GM18951 (cell line): Measurements from ENCODE around the gene MAML2.

ENCODE experiments used
- POLR2A ChIP-seq: IDR thresholded peaks from 4 replicates; pipeline ENCODE4 v1.6.1; 2011; ENCODE audit warnings: mild to moderate bottlenecking; ENCODE audit not compliant: insufficient read length, insufficient read depth; ENCODE audit errors: extremely low read depth
- in situ Hi-C: fragments of 300-500 bp; cut with MboI; formaldehyde crosslinking; loops from one replicate; pipeline ENCODE4 v1.12.0; 2022; ENCODE audit warnings: low sequenced_read_pairs, mixed read lengths, inconsistent platforms; ENCODE audit not compliant: unreplicated experiment

MAML2 gene

GRCh38 chr11:95977534-95978174 lies 365.3 kb downstream of the MAML2 start:
- no peak for TF ChIP-seq POLR2A
- in situ Hi-C loops: no loop called here

DNA sequence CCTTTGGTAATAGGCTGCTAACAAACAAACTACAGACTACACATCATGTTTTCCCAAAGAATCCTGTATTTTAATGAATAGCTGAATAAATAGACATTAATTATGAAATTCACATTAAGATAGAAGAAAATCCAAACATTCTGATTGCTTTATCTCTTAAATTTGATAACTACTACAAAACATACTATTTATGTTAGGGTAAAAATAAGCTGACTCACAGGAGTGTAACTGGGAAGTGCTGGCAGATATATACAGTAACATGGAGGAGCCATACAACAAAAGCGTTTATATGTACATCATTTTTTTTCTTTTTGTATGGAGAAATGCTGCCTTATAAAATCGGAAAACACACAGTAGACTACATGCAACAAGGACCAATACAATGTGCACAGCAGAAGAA lies 366.4 kb downstream of the MAML2 start:
- no peak for TF ChIP-seq POLR2A
- in situ Hi-C loops: no loop called here

- no peak for TF ChIP-seq POLR2A
- in situ Hi-C loops: no loop called here
Measured at GRCh38 chr11:95975343-95975742, 367.7 kb downstream of the MAML2 start.

DNA sequence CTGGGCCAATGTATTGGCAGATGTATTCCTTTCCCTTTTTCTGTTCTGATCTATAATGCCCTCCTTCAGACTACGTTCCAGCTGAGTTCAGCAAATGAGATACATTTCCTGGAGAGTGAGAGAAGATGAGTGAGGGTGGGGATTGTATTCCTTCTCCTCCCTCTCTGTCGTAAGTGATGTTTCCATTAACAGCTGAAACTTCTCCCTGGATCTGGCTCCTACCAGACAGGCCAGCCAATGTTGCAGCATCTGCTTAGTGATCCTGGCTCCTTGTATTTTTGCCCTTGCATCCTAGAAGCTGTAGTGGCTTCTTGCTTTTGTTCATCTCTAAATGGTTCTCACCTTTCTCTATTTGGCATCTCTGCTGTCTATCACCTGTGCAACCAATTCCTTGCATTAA lies 370.9 kb downstream of the MAML2 start:
- in situ Hi-C loops: no loop called here

GRCh38 chr11:95968585-95968984 lies 374.4 kb downstream of the MAML2 start:
- no peak for TF ChIP-seq POLR2A

More for the DNA sequence above, 370.9 kb downstream of the MAML2 start:
- no peak for TF ChIP-seq POLR2A

DNA sequence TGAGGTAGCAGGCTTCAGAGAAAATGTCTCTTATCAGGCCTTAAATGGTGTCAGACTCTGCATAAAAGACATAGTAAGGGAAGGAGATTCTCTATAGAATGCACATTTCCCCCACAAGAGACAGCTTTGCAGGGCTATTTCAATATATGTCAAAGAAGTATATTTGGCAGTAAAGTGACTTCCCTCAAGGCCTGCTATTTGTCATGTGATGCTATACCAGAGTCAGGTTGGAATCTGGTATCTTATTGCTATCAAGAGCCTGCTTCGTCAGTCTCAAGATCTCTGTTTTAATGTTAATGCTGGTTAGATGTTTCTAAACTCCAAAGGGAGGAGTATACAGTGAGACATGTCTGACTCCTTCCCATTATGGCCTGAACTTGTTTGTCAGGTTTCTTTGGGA lies 378.7 kb downstream of the MAML2 start:
- in situ Hi-C loops: no loop called here
- TF ChIP-seq POLR2A: no peak

More at GRCh38 chr11:95968585-95968984, 374.4 kb downstream of the MAML2 start:
- in situ Hi-C loops: no loop called here

GRCh38 chr11:95961758-95962157 lies 381.2 kb downstream of the MAML2 start:
- in situ Hi-C loops: no loop called here
- no peak for TF ChIP-seq POLR2A

DNA sequence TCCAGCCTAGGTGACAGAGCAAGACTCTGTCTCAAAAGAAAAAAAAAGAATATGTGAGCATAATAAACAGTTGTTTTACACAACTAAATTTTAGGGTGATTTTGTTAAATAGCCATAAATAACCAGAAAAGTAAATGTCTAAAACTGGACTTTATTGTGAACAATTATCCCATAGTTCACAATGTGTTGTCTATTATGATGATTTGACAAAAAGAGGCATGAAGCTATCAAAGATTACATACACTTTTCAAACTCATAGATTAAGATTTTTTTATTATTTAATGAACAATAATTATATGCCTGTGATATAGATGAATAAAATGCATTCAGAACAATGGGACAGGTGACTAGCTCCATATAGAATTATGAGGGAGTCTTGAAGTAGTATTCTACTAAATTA lies 392.1 kb downstream of the MAML2 start:
- no peak for TF ChIP-seq POLR2A
- in situ Hi-C loops: no loop called here

DNA sequence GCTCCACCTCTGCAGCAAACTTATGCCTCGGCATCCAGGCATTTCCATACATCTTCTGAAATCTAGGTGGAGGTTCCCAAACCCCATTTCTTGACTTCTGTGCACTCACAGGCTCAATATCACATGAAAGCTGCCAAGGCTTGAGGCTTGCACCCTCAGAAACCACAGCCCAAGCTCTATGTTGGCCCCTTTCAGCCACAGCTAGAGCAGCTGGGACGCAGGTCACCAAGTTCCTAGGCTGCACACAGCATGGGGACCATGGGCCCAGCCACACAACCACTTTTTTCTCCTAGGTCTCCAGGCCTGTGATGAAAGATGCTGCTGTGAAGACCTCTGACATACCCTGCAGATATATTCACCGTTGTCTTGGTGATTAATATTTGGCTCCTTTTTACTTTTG lies 394.4 kb downstream of the MAML2 start:
- in situ Hi-C loops: no loop called here

DNA sequence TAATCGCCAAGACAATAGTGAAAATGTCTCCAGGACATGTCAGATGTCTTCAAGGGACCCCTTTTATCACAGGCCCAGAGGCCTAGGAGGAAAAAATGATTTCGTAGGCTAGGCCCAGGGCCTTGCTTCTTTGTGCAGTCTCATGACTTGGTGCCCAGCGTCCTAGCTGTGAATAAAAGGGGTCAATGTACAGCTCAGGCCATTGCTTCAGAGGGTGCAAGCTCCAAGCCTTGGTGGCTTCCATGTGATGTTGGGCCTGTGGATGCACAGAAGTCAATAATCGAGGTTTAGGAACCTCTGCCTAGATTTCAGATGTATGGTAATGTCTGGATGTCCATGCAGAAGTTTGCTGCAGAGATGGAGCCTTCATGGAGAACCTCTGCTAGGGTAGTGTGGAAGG lies 398.4 kb downstream of the MAML2 start:
- in situ Hi-C loops: no loop called here

More for the DNA sequence above, 394.4 kb downstream of the MAML2 start:
- TF ChIP-seq POLR2A: no peak

GRCh38 chr11:95943546-95943945 lies 399.4 kb downstream of the MAML2 start:
- in situ Hi-C loops: no loop called here

More for the DNA sequence above, 398.4 kb downstream of the MAML2 start:
- TF ChIP-seq POLR2A: no peak

DNA sequence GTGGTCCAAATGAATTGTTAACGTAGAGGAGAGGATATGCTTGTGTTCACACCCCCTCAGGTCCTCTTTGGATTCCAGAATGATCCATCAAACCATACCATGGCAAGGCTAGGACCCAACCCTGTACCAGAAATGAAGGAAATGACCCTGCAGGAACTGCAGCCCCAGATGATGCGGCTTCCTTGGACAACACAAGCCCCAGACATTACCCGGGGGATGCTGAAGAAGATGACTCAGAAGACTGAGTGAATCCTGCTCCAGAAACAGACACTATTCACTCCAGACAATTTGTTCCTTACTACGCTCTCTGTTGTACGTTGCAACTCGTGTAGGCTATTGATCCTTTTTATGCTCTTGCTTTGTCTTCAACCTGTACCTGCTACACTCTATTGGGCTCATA lies 403.9 kb downstream of the MAML2 start:
- in situ Hi-C loops: no loop called here
- TF ChIP-seq POLR2A: no peak

More at GRCh38 chr11:95943546-95943945, 399.4 kb downstream of the MAML2 start:
- no peak for TF ChIP-seq POLR2A

DNA sequence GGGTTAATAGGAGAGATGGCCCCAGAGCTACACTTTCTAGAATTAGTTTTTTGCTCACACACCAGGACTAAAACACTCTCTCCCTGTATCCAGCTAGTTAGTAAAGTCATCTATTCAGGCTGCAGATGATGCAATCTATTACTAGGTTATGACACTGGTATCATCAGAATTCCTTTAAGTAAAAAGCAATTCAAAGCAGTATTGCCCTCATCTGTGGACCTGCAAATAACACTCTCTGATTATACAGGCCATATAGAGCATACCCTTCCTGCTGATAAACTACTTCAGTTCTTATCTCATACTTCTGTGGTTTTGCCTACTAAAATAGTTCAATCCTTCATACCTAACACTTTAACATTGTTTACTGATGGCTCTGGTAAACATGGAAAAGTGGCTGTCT lies 405.6 kb downstream of the MAML2 start:
- no peak for TF ChIP-seq POLR2A
- in situ Hi-C loops: no loop called here

- in situ Hi-C loops: no loop called here
Measured at GRCh38 chr11:95933594-95933993, 409.4 kb downstream of the MAML2 start.

More at GRCh38 chr11:95933594-95933993, 409.4 kb downstream of the MAML2 start:
- TF ChIP-seq POLR2A: no peak
